T follicular helper cell (primary cell): Measurements from ENCODE around the gene GDF15.
A peak's percentile ranks its signal among the peaks of the same experiment; 100 is the strongest.

Experiments
- DNase-seq: peaks from one replicate; pipeline ENCODE4 v3.0.0-alpha.2; 2020; ENCODE audit warnings: low read depth

Gene GDF15

GRCh38 chr19:18430417-18431144, 44.6 kb downstream of the GDF15 start:
- DNase-seq, result no peak

- no peak for DNase-seq
Observed at GRCh38 chr19:18431351-18432197, 45.6 kb downstream of the GDF15 start.

GRCh38 chr19:18432275-18433014, 46.5 kb downstream of the GDF15 start:
- DNase-seq, result no peak

GRCh38 chr19:18433015-18433691, 47.2 kb downstream of the GDF15 start:
- DNase-seq, result no peak

- no peak for DNase-seq
Observed at GRCh38 chr19:18433735-18434398, 47.9 kb downstream of the GDF15 start.

- DNase-seq, result no peak
Observed at GRCh38 chr19:18434411-18435175, 48.6 kb downstream of the GDF15 start.

- DNase-seq, result no peak
Observed at GRCh38 chr19:18435178-18435841, 49.4 kb downstream of the GDF15 start.

GRCh38 chr19:18435842-18436670, 50.1 kb downstream of the GDF15 start:
- DNase-seq, result no peak

GRCh38 chr19:18436671-18437490, 50.9 kb downstream of the GDF15 start:
- DNase-seq, result peak; percentile 65

- DNase-seq, result no peak
Observed at GRCh38 chr19:18437491-18438330, 51.8 kb downstream of the GDF15 start, which contains the start of gene ISYNA1. Gene ISYNA1 (minus strand): TSS chr19:18438133. CDS start chr19:18437979, 154 bp downstream.

GRCh38 chr19:18438331-18439024, 52.5 kb downstream of the GDF15 start:
- no peak for DNase-seq
